H1 (cell line): Measurements from ENCODE around the gene ATP6V1E1. TPM values are rescaled to one million over a fixed set of nuclear protein-coding genes. Genes with fewer than 3 reads are reported as not detected.

Experiments
- CTCF ChIA-PET: fragments of 300-600 bp; sonication (Branson Sonifier 250); formaldehyde crosslinking; loops from one replicate; lab custom pipeline; 2021; ENCODE audit not compliant: partially characterized antibody; lab: Charles Lee
- POLR2A ChIA-PET: fragments of 300-600 bp; sonication (Branson Sonifier 250); formaldehyde crosslinking; loops from one replicate; lab custom pipeline; 2021; ENCODE audit warnings: inconsistent platforms; ENCODE audit not compliant: partially characterized antibody; lab: Charles Lee
- DNase-seq, 2 experiments: peaks; one replicate each; pipeline versions ENCODE4 v3.0.0 to v3.0.0-alpha.2; 2010 to 2022; ENCODE audit warnings: low spot score in 2 of 2, low read depth in 1 of 2, mixed read lengths in 1 of 2
- FAIRE-seq: peaks from 2 replicates; lab custom pipeline; 2011; peaks lifted over from hg19 to GRCh38; lab: Jason Lieb, UNC
- H2AFZ ChIP-seq: 2 replicates; pipeline ENCODE4 v1.8.1; 2012; ENCODE audit warnings: low read length, inconsistent platforms
- H2AK5ac ChIP-seq: 2 replicates; pipeline ENCODE4 v1.6.1; 2013; ENCODE audit warnings: low read depth, low read length
- H2BK120ac ChIP-seq: replicated peaks from 2 replicates; pipeline ENCODE3; 2013; ENCODE audit warnings: low read depth, low read length, inconsistent platforms
- H2BK12ac ChIP-seq: 2 replicates; pipeline ENCODE4 v1.6.1; 2013; ENCODE audit warnings: low read depth, low read length
- H2BK15ac ChIP-seq: 2 replicates; pipeline ENCODE4 v1.6.1; 2013; ENCODE audit warnings: low read length
- H2BK20ac ChIP-seq: 2 replicates; pipeline ENCODE4 v1.6.1; 2013; ENCODE audit warnings: low read length
- H2BK5ac ChIP-seq: 2 replicates; pipeline ENCODE4 v1.6.1; 2013; ENCODE audit warnings: low read depth, low read length
- H3K14ac ChIP-seq: 2 replicates; pipeline ENCODE4 v1.6.1; 2013; ENCODE audit warnings: inconsistent platforms; ENCODE audit not compliant: insufficient read length
- H3K18ac ChIP-seq: 2 replicates; pipeline ENCODE4 v1.6.1; 2013; ENCODE audit warnings: low read length; ENCODE audit errors: extremely low read depth
- H3K23ac ChIP-seq: 2 replicates; pipeline ENCODE4 v1.6.1; 2013; ENCODE audit warnings: inconsistent platforms; ENCODE audit not compliant: insufficient read length
- H3K23me2 ChIP-seq: 2 replicates; pipeline ENCODE4 v1.6.1; 2013; ENCODE audit warnings: low read depth, low read length
- H3K27ac ChIP-seq: 2 replicates; pipeline ENCODE4 v1.6.1; 2011; ENCODE audit warnings: low read depth, low read length, inconsistent platforms
- H3K27me3 ChIP-seq, 4 experiments: replicated peaks in 1 of 4; 1 replicate in 1 of 4; 2 replicates in 3 of 4; pipeline versions ENCODE4 v1.6.1 to v1.8.1; 2011 to 2013; ENCODE audit warnings: low read length in 3 of 4, mild to moderate bottlenecking in 3 of 4, inconsistent platforms in 2 of 4, mixed read lengths in 2 of 4, moderate library complexity in 1 of 4; ENCODE audit not compliant: control insufficient read depth in 3 of 4, insufficient read depth in 3 of 4; ENCODE audit errors: extremely low read depth in 1 of 4
- H3K36me3 ChIP-seq, 4 experiments: 2 replicates each; pipeline versions ENCODE4 v1.6.1 to v1.8.1; 2011 to 2013; ENCODE audit warnings: mild to moderate bottlenecking in 4 of 4, low read length in 3 of 4, moderate library complexity in 2 of 4, control low read depth in 1 of 4, inconsistent platforms in 1 of 4; ENCODE audit not compliant: insufficient read depth in 4 of 4, control insufficient read depth in 2 of 4
- H3K4ac ChIP-seq: replicated peaks from 2 replicates; pipeline ENCODE3; 2013; ENCODE audit warnings: low read length, low read depth, mixed read lengths, inconsistent platforms; ENCODE audit not compliant: insufficient read length
- H3K4me1 ChIP-seq, 4 experiments: replicated peaks in 1 of 4; 1 replicate in 1 of 4; 2 replicates in 3 of 4; pipeline versions ENCODE4 v1.6.1 to v1.8.1; 2011 to 2013; ENCODE audit warnings: low read length in 3 of 4, inconsistent platforms in 2 of 4, mixed read lengths in 1 of 4; ENCODE audit not compliant: insufficient read depth in 4 of 4, control insufficient read depth in 3 of 4
- H3K4me2 ChIP-seq, 2 experiments: 2 replicates each; pipeline versions ENCODE4 v1.6.1 to v1.8.1; 2011 to 2013; ENCODE audit warnings: low read depth in 2 of 2, low read length in 2 of 2, control low read depth in 1 of 2, inconsistent platforms in 1 of 2, mild to moderate bottlenecking in 1 of 2; ENCODE audit not compliant: insufficient read depth in 1 of 2
- H3K4me3 ChIP-seq, 4 experiments: fragments of 200-600, 300-600 bp in 1 of 4; sonication (generic), shearing (Covaris generic), sonication (Bioruptor Twin) in 1 of 4; 2 replicates each; pipeline versions ENCODE4 v1.5.1 to v1.8.1; 2011 to 2016; ENCODE audit warnings: low read length in 4 of 4, low read depth in 3 of 4, control low read depth in 2 of 4, inconsistent platforms in 2 of 4, mild to moderate bottlenecking in 2 of 4, mixed read lengths in 1 of 4, moderate library complexity in 1 of 4; ENCODE audit not compliant: insufficient read depth in 2 of 4; ENCODE audit errors: extremely low read depth in 1 of 4
- H3K56ac ChIP-seq: replicated peaks from 2 replicates; pipeline ENCODE3; 2013; ENCODE audit warnings: low read depth, mild to moderate bottlenecking, mixed read lengths, low read length, inconsistent platforms; ENCODE audit not compliant: insufficient read length
- H3K79me1 ChIP-seq: 2 replicates; pipeline ENCODE4 v1.6.1; 2013; ENCODE audit warnings: low read depth, low read length, control low read depth
- H3K79me2 ChIP-seq, 2 experiments: 2 replicates each; pipeline versions ENCODE4 v1.6.1 to v1.8.1; 2012 to 2013; ENCODE audit warnings: low read length in 2 of 2, mild to moderate bottlenecking in 2 of 2, inconsistent platforms in 1 of 2; ENCODE audit not compliant: insufficient read depth in 2 of 2, control insufficient read depth in 1 of 2
- H3K9ac ChIP-seq, 4 experiments: replicated peaks in 1 of 4; 1 replicate in 1 of 4; 2 replicates in 3 of 4; pipeline versions ENCODE4 v1.6.1 to v1.8.1; 2011 to 2013; ENCODE audit warnings: low read depth in 3 of 4, low read length in 3 of 4, control low read depth in 2 of 4, mild to moderate bottlenecking in 2 of 4, moderate library complexity in 2 of 4, inconsistent platforms in 1 of 4; ENCODE audit errors: extremely low read depth in 1 of 4
- H3K9me3 ChIP-seq, 2 experiments: 2 replicates each; pipeline versions ENCODE4 v1.6.1 to v1.8.1; 2012 to 2013; ENCODE audit warnings: mild to moderate bottlenecking in 2 of 2, moderate library complexity in 2 of 2, control low read depth in 1 of 2, inconsistent platforms in 1 of 2, low read depth in 1 of 2, low read length in 1 of 2, mixed read lengths in 1 of 2; ENCODE audit not compliant: insufficient read depth in 2 of 2
- H4K20me1 ChIP-seq, 2 experiments: replicated peaks in 1 of 2; 2 replicates each; pipeline versions ENCODE3 to v1.8.1; 2011 to 2013; ENCODE audit warnings: inconsistent platforms in 2 of 2, low read length in 2 of 2, mild to moderate bottlenecking in 1 of 2; ENCODE audit not compliant: insufficient read depth in 2 of 2, control insufficient read depth in 1 of 2
- H4K5ac ChIP-seq: 2 replicates; pipeline ENCODE4 v1.6.1; 2013; ENCODE audit warnings: low read length, low read depth, mixed read lengths, inconsistent platforms; ENCODE audit not compliant: insufficient read length
- H4K8ac ChIP-seq: 2 replicates; pipeline ENCODE4 v1.8.0; 2013; ENCODE audit warnings: mild to moderate bottlenecking, moderate library complexity, low read length, inconsistent platforms; ENCODE audit not compliant: insufficient read depth; ENCODE audit errors: extremely low read depth
- H4K91ac ChIP-seq: replicated peaks from 2 replicates; pipeline ENCODE3; 2013; ENCODE audit warnings: low read length, mixed read lengths, inconsistent platforms; ENCODE audit not compliant: insufficient read length
- ASH2L ChIP-seq: fragments of 200-600, 300-600 bp; sonication (generic); IDR thresholded peaks from one replicate; pipeline ENCODE4 v1.7.1; 2017; ENCODE audit warnings: low read length
- BACH1 ChIP-seq: IDR thresholded peaks from 2 replicates; pipeline ENCODE4 v1.6.1; 2012; ENCODE audit warnings: low read length, improper control_type of control experiment
- CEBPB ChIP-seq: IDR thresholded peaks from 2 replicates; pipeline ENCODE4 v1.6.1; 2012; ENCODE audit warnings: low read depth, low read length
- CHD2 ChIP-seq: IDR thresholded peaks from 2 replicates; pipeline ENCODE4 v1.6.1; 2012; ENCODE audit warnings: low read length, improper control_type of control experiment
- CTBP2 ChIP-seq: IDR thresholded peaks from 2 replicates; pipeline ENCODE4 v1.7.0; 2011; ENCODE audit warnings: borderline replicate concordance, mild to moderate bottlenecking, moderate library complexity, mixed read lengths, low read length; ENCODE audit not compliant: insufficient read depth, insufficient read length
- EP300 ChIP-seq, 2 experiments: IDR thresholded peaks; 1 replicate in 1 of 2; 2 replicates in 1 of 2; pipeline ENCODE4 v1.6.1; 2011 to 2012; ENCODE audit warnings: low read depth in 2 of 2, low read length in 2 of 2, mild to moderate bottlenecking in 2 of 2, borderline replicate concordance in 1 of 2, inconsistent platforms in 1 of 2, moderate library complexity in 1 of 2
- JUN ChIP-seq: IDR thresholded peaks from 2 replicates; pipeline ENCODE4 v1.6.1; 2011; ENCODE audit warnings: low read depth, mild to moderate bottlenecking, improper control_type of control experiment, low read length
- KDM4A ChIP-seq: IDR thresholded peaks from one replicate; pipeline ENCODE4 v1.7.1; 2012; ENCODE audit warnings: low read depth, mild to moderate bottlenecking, moderate library complexity, low read length, inconsistent platforms; ENCODE audit not compliant: severe bottlenecking
- NANOG ChIP-seq: IDR thresholded peaks from 2 replicates; pipeline ENCODE4 v1.6.1; 2011; ENCODE audit warnings: low read length, low read depth, mild to moderate bottlenecking, inconsistent platforms; ENCODE audit not compliant: insufficient read depth, poor library complexity, severe bottlenecking
- POLR2A ChIP-seq, 2 experiments: IDR thresholded peaks; 1 replicate in 1 of 2; 2 replicates in 1 of 2; pipeline ENCODE4 v1.6.1; 2011; ENCODE audit warnings: low read depth in 2 of 2, low read length in 2 of 2, mild to moderate bottlenecking in 2 of 2; ENCODE audit errors: control extremely low read depth in 1 of 2
- RFX5 ChIP-seq: IDR thresholded peaks from 2 replicates; pipeline ENCODE4 v1.6.1; 2011; ENCODE audit warnings: low read depth, low read length, improper control_type of control experiment, borderline replicate concordance
- SAP30 ChIP-seq: fragments of 300-600 bp; sonication (generic); IDR thresholded peaks from 2 replicates; pipeline ENCODE4 v1.7.1; 2012; ENCODE audit warnings: low read length, moderate library complexity, mild to moderate bottlenecking, inconsistent platforms; ENCODE audit not compliant: insufficient read depth, insufficient replicate concordance
- SIN3A ChIP-seq, 2 experiments: IDR thresholded peaks in 1 of 2; conservative IDR thresholded peaks in 1 of 2; 2 replicates each; pipeline ENCODE4 v1.6.1; 2011 to 2012; ENCODE audit warnings: low read length in 2 of 2, improper control_type of control experiment in 1 of 2, low read depth in 1 of 2, mild to moderate bottlenecking in 1 of 2
- SIRT6 ChIP-seq: IDR thresholded peaks from one replicate; pipeline ENCODE4 v1.7.1; 2012; ENCODE audit warnings: low read length, inconsistent platforms
- SP2 ChIP-seq: IDR thresholded peaks from 2 replicates; pipeline ENCODE4 v1.6.1; 2012; ENCODE audit warnings: mild to moderate bottlenecking, low read length, inconsistent platforms
- WGBS, 2 experiments: shearing (Covaris generic) in 1 of 2; methylation state at CpG; one replicate each; pipeline versions ENCODE4 v1.1.6 to v1.1.7; 2013 to 2015; ENCODE audit warnings: low lambda C conversion rate in 2 of 2, mixed read lengths in 2 of 2, inconsistent platforms in 1 of 2, low coverage in 1 of 2, missing lambda C conversion rate in 1 of 2; ENCODE audit not compliant: insufficient replicate concordance in 2 of 2, insufficient coverage in 1 of 2, insufficient read length in 1 of 2; ENCODE audit errors: extremely low coverage in 1 of 2, missing lambda C conversion rate in 1 of 2; 5-methylcytosine and 5-hydroxymethylcytosine counted together
- polyA plus RNA-seq, 7 experiments: library from polyadenylated mRNA; depleted of rRNA in 3 of 7; stranded (reverse) in 5 of 7; unstranded in 2 of 7; fragments of >200 nt in 5 of 7; fragments of 200-250 nt in 2 of 7; gene quantifications; 1 replicate in 5 of 7; 2 replicates in 1 of 7; 4 replicates in 1 of 7; pipeline versions ENCODE4 v1.2.1 to v1.2.3, GENCODE V29; 2011 to 2013; ENCODE audit warnings: missing spikeins in 2 of 7, mixed read lengths in 2 of 7
- total RNA-seq: library from RNA; stranded (reverse); fragmentation: NEBNext Ultra II Directional; extraction: Animal tissue kit (Norgen Biotek cat#: 25700); gene quantifications from 2 replicates; pipeline ENCODE4 v1.2.1, GENCODE V29; 2021

ATP6V1E1 gene
- total and polyA plus RNA-seq, 2 of the 8 experiments (the other 6 are each of a cell fraction or from before 2014, with no cell fraction given), result 80.4 to 88.1 TPM

- no peak for DNase-seq
- CTCF ChIA-PET, result interaction anchor here (0.6 to 1.6 kb wide), 4 partner anchors 10 to 322 kb away, joined by 3 to 4 read pairs (median 4); no protein-coding TSS in a partner anchor
- no peak for FAIRE-seq
- no peak for TF ChIP-seq BACH1
- TF ChIP-seq RFX5, result no peak
- no peak for TF ChIP-seq SIRT6
- no peak for TF ChIP-seq CEBPB
- no peak for TF ChIP-seq JUN
- TF ChIP-seq CTBP2, result no peak
- TF ChIP-seq CHD2, result no peak
- TF ChIP-seq EP300 (IDR thresholded peaks at IDR 0.05; ENCODE audit: borderline replicate concordance in 1 of 2, low read depth in 2 of 2, low read length in 2 of 2), result no peak
- no peak for TF ChIP-seq KDM4A
- TF ChIP-seq ASH2L, result no peak
- TF ChIP-seq SP2, result no peak
- no peak for TF ChIP-seq SIN3A (conservative IDR thresholded peaks at IDR 0.05 in 1 of 2, IDR thresholded peaks at IDR 0.05 in 1 of 2; ENCODE audit: low read depth in 1 of 2, low read length in 2 of 2)
- TF ChIP-seq NANOG, result no peak
- no peak for TF ChIP-seq POLR2A (IDR thresholded peaks at IDR 0.05; ENCODE audit: control extremely low read depth in 1 of 2, low read depth in 2 of 2, low read length in 2 of 2)
- TF ChIP-seq SAP30, result no peak
Measured at GRCh38 chr22:17596226-17596625, 32.3 kb downstream of the ATP6V1E1 start.

More at GRCh38 chr22:17596226-17596625, 32.3 kb downstream of the ATP6V1E1 start:
- no peak overlapping the region for H4K91ac ChIP-seq
- H3K79me2 ChIP-seq, result no peaks in the 10 kb centered on the region
- H4K20me1 ChIP-seq, result peaks cover 0 to 6% of the 10 kb centered on the region in 2 experiments
- H2AFZ ChIP-seq, result no peak overlapping the region
- H3K18ac ChIP-seq, result no peak overlapping the region
- H3K9me3 ChIP-seq, result no peaks in the 10 kb centered on the region
- no peak overlapping the region for H2BK5ac ChIP-seq
- H4K5ac ChIP-seq, result no peak overlapping the region
- no peaks in the 10 kb centered on the region for H3K79me1 ChIP-seq
- H3K36me3 ChIP-seq, result peaks cover 28 to 77% (median 59%) of the 10 kb centered on the region in 4 experiments
- no peak overlapping the region for H3K9ac ChIP-seq
- H3K56ac ChIP-seq, result no peak overlapping the region
- no peak overlapping the region for H3K4me2 ChIP-seq
- WGBS, 2 experiments, result 93% methylated on average over 6 of the region's 6 CpGs; no CpG with 5 or more reads in 1 of the 2 experiments
- H3K4me3 ChIP-seq, result no peak overlapping the region
- no peak overlapping the region for H3K14ac ChIP-seq
- no peak overlapping the region for H2AK5ac ChIP-seq
- H3K4ac ChIP-seq, result no peak overlapping the region
- no peaks in the 10 kb centered on the region for H3K27me3 ChIP-seq
- H2BK15ac ChIP-seq, result no peak overlapping the region
- H3K23ac ChIP-seq, result no peak overlapping the region
- no peak overlapping the region for H4K8ac ChIP-seq
- H3K4me1 ChIP-seq, result no peaks in the 10 kb centered on the region
- H3K27ac ChIP-seq, result no peak overlapping the region
- no peaks in the 10 kb centered on the region for H3K23me2 ChIP-seq
- POLR2A ChIA-PET, result interaction anchor here (2.9 kb wide), 1 partner anchor 11 kb away, joined by 12 read pairs; no protein-coding TSS in a partner anchor
- no peak overlapping the region for H2BK12ac ChIP-seq
- no peak overlapping the region for H2BK120ac ChIP-seq
- no peak overlapping the region for H2BK20ac ChIP-seq
